ENCODE data around the gene ENDOD1.

GRCh38 chr11:95078526-95078925, 11.1 kb upstream of the ENDOD1 start:
- no peak for TF ChIP-seq CTCF (IDR thresholded peaks at IDR 0.05)
- TF ChIP-seq POLR2AphosphoS5 (IDR thresholded peaks at IDR 0.05; ENCODE audit: low read depth, low read length) = no peak
- TF ChIP-seq REST (IDR thresholded peaks at IDR 0.05; ENCODE audit: insufficient read depth in 1 of 2, low read depth in 2 of 2, low read length in 1 of 2) = no peak
- no peak for TF ChIP-seq TCF7L2 (IDR thresholded peaks at IDR 0.05; ENCODE audit: low read depth, low read length)
